C4-2B (cell line): ENCODE results near the gene NIM1K.
A peak's percentile ranks its signal among the peaks of the same experiment; 100 is the strongest.
"Not testable (repeated sequence)": the region's sequence is repeated elsewhere in the genome, so short reads cannot be mapped to it uniquely, and the experiment has no call there.

ENCODE experiments used
- H3K27ac ChIP-seq: fragments of 450-650 bp; 2 replicates; pipeline ENCODE4 v1.5.1; 2017
- CTCF ChIP-seq: fragments of 450-650 bp; conservative IDR thresholded peaks from 2 replicates; pipeline ENCODE4 v1.5.1; 2017; ENCODE audit warnings: mild to moderate bottlenecking
- ZFX ChIP-seq: fragments of 450-650 bp; IDR thresholded peaks from 2 replicates; pipeline ENCODE4 v1.6.1; 2017

Gene NIM1K

GRCh38 chr5:43313854-43314457 lies 121.9 kb downstream of the NIM1K start:
- H3K27ac ChIP-seq = peak overlapping the region; percentile 87
- TF ChIP-seq CTCF (no peak), ZFX (no peak)

- no peak overlapping the region for H3K27ac ChIP-seq
Observed at GRCh38 chr5:43314724-43315123, 122.7 kb downstream of the NIM1K start.

GRCh38 chr5:43315263-43315662 lies 123.2 kb downstream of the NIM1K start:
- no peak overlapping the region; the same call in 1 of the 2 replicates for H3K27ac ChIP-seq
- TF ChIP-seq ZFX = no peak
- no peak for TF ChIP-seq CTCF

More at GRCh38 chr5:43314724-43315123, 122.7 kb downstream of the NIM1K start:
- TF ChIP-seq ZFX (no peak), CTCF (no peak)

- TF ChIP-seq CTCF (no peak), ZFX (no peak)
- no peak overlapping the region for H3K27ac ChIP-seq
Observed at GRCh38 chr5:43315682-43316081, 123.7 kb downstream of the NIM1K start.

GRCh38 chr5:43316421-43316820 lies 124.4 kb downstream of the NIM1K start:
- TF ChIP-seq CTCF (no peak), ZFX (no peak)
- no peak overlapping the region for H3K27ac ChIP-seq

GRCh38 chr5:43320846-43321245 lies 128.8 kb downstream of the NIM1K start:
- TF ChIP-seq CTCF = no peak
- no peak for TF ChIP-seq ZFX
- H3K27ac ChIP-seq = no peak overlapping the region

GRCh38 chr5:43323488-43323887 lies 131.5 kb downstream of the NIM1K start:
- H3K27ac ChIP-seq = not testable (repeated sequence)

GRCh38 chr5:43325624-43326023 lies 133.6 kb downstream of the NIM1K start:
- not testable (repeated sequence) for H3K27ac ChIP-seq
